Retina (tissue), 1 donor: ENCODE data around the gene MDGA2.

ENCODE experiments used
- DNase-seq: peaks from one replicate; pipeline ENCODE4 v3.0.0-alpha.2; 2016

MDGA2 gene

GRCh38 chr14:47483449-47483848 lies 192.0 kb downstream of the MDGA2 start:
- no peak for DNase-seq

GRCh38 chr14:47471075-47471474 lies 204.3 kb downstream of the MDGA2 start:
- DNase-seq: no peak

GRCh38 chr14:47466916-47467315 lies 208.5 kb downstream of the MDGA2 start:
- no peak for DNase-seq

- no peak for DNase-seq
These were observed 221.4 kb downstream of the MDGA2 start for GRCh38 chr14:47454025-47454424.

GRCh38 chr14:47447076-47447475 lies 228.3 kb downstream of the MDGA2 start:
- no peak for DNase-seq

GRCh38 chr14:47442211-47442610 lies 233.2 kb downstream of the MDGA2 start:
- DNase-seq: no peak

- no peak for DNase-seq
These were observed 235.5 kb downstream of the MDGA2 start for GRCh38 chr14:47439953-47440352.

- DNase-seq: no peak
These were observed 236.7 kb downstream of the MDGA2 start for GRCh38 chr14:47438650-47439140.

GRCh38 chr14:47435331-47435965 lies 240.0 kb downstream of the MDGA2 start:
- DNase-seq: no peak

GRCh38 chr14:47427629-47428028 lies 247.8 kb downstream of the MDGA2 start:
- DNase-seq: no peak

GRCh38 chr14:47425302-47425701 lies 250.1 kb downstream of the MDGA2 start:
- no peak for DNase-seq

GRCh38 chr14:47422191-47422590 lies 253.2 kb downstream of the MDGA2 start:
- no peak for DNase-seq

GRCh38 chr14:47411523-47411922 lies 263.9 kb downstream of the MDGA2 start:
- DNase-seq: no peak

- DNase-seq: no peak
These were observed 283.1 kb downstream of the MDGA2 start for GRCh38 chr14:47392326-47392725.

- no peak for DNase-seq
These were observed 284.4 kb downstream of the MDGA2 start for GRCh38 chr14:47390831-47391504.

- DNase-seq: peak; percentile 17
These were observed 285.9 kb downstream of the MDGA2 start for GRCh38 chr14:47389535-47389934.

- DNase-seq: no peak
These were observed 309.4 kb downstream of the MDGA2 start for GRCh38 chr14:47366006-47366405.

- DNase-seq: no peak
These were observed 310.2 kb downstream of the MDGA2 start for GRCh38 chr14:47365233-47365632.

- no peak for DNase-seq
These were observed 322.2 kb downstream of the MDGA2 start for GRCh38 chr14:47353186-47353585.

- DNase-seq: no peak
These were observed 328.6 kb downstream of the MDGA2 start for GRCh38 chr14:47346849-47347248.

GRCh38 chr14:47345016-47345415 lies 330.4 kb downstream of the MDGA2 start:
- no peak for DNase-seq

GRCh38 chr14:47332939-47333338 lies 342.5 kb downstream of the MDGA2 start:
- DNase-seq: no peak

GRCh38 chr14:47332106-47332505 lies 343.3 kb downstream of the MDGA2 start:
- no peak for DNase-seq

GRCh38 chr14:47328376-47328775 lies 347.0 kb downstream of the MDGA2 start:
- no peak for DNase-seq

GRCh38 chr14:47327336-47327735 lies 348.1 kb downstream of the MDGA2 start:
- no peak for DNase-seq
